Measurements from ENCODE around the gene PIEZO1. TPM values are rescaled to one million over a fixed set of nuclear protein-coding genes. Genes with fewer than 3 reads are reported as not detected.

The PIEZO1 gene
- total and polyA plus RNA-seq, 2 donors (not counting 1 experiment from before 2014, with no cell fraction given) = 108 to 331 TPM

DNA sequence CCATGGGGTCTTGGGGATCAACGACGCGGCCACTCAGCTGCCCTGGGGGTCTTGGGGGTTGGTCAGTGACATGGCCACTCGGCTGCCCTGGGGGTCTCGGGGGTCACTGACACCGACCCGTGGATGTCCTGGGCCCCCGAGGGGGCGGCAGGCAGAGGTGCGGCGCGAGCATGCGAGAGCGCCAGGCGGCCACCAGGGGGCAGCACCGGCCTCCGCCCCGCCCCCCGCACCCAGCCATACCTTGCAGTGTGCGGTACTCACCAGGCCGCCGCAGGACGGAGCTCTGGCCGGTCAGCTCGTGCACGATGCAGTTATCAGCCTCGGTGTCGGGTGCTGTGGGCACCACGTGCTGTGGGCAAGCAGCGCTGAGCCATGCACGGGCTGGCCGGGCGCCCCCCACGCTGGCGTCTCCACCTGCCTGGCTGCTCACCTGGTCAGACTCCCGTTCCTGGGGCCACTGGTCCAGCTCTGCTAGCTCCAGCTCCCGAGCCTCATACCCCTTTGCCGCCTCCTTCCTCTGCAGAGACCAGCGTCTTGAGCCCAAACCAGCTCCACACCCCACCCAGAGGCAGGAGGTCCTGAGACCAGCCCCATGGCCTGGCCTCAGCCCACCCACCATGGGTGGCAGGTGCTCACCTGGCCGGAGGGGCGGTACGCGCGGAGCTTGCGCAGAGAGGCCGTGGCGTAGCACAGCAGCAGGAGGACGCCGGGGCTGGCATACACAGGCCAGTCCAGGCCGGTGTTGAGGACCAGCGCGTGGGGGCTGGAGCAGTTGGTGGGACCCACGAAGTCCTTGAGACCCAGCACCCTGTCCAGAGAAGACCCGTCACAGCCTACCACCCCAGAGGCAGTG, 47.5 kb downstream of the PIEZO1 start:
- Mint-ChIP-seq H3K4me3 (no peak overlapping the region), H3K27ac (no peak overlapping the region)
- peaks cover 48% of the 10 kb centered on the region for H4K20me1 ChIP-seq (ENCODE audit: control insufficient read depth, insufficient read depth, low read length, poor library complexity, severe bottlenecking)

More for the DNA sequence above, 47.5 kb downstream of the PIEZO1 start:
- H2AFZ ChIP-seq (ENCODE audit: insufficient read depth, low read depth, low read length, poor library complexity, severe bottlenecking) = no peak overlapping the region
- no peak for TF ChIP-seq EZH2 (IDR thresholded peaks at IDR 0.05; ENCODE audit: borderline replicate concordance, insufficient read depth, low read depth, low read length, poor library complexity, severe bottlenecking)
- TF ChIP-seq, protein P1, sequence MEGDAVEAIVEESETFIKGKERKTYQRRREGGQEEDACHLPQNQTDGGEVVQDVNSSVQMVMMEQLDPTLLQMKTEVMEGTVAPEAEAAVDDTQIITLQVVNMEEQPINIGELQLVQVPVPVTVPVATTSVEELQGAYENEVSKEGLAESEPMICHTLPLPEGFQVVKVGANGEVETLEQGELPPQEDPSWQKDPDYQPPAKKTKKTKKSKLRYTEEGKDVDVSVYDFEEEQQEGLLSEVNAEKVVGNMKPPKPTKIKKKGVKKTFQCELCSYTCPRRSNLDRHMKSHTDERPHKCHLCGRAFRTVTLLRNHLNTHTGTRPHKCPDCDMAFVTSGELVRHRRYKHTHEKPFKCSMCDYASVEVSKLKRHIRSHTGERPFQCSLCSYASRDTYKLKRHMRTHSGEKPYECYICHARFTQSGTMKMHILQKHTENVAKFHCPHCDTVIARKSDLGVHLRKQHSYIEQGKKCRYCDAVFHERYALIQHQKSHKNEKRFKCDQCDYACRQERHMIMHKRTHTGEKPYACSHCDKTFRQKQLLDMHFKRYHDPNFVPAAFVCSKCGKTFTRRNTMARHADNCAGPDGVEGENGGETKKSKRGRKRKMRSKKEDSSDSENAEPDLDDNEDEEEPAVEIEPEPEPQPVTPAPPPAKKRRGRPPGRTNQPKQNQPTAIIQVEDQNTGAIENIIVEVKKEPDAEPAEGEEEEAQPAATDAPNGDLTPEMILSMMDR (IDR thresholded peaks at IDR 0.05) = peak; percentile 99
- peaks cover 5 to 20% of the 10 kb centered on the region in 2 donors for H3K4me1 ChIP-seq (ENCODE audit: control insufficient read depth in 2 of 2, insufficient read depth in 2 of 2, low read length in 2 of 2)
- ATAC-seq (ENCODE audit: low read depth) = peak; percentile 97
- Mint-ChIP-seq H3K4me1 (peaks cover 6% of the 10 kb centered on the region), H3K9me3 (ENCODE audit: insufficient read depth) (no peaks in the 10 kb centered on the region), H3K27me3 (no peaks in the 10 kb centered on the region)
- H3K4me2 ChIP-seq (replicated peaks; ENCODE audit: low read depth, low read length, poor library complexity, severe bottlenecking) = peak overlapping the region; percentile 49
- H3K27me3 ChIP-seq (replicated peaks in 1 of 4; ENCODE audit: control extremely low read depth in 1 of 4, control insufficient read depth in 3 of 4, insufficient read depth in 4 of 4, low read length in 3 of 4) = no peaks in the 10 kb centered on the region
- H3K27ac ChIP-seq (ENCODE audit: low read length in 2 of 2) = no peak overlapping the region
- peaks cover 18% of the 10 kb centered on the region for H3K79me2 ChIP-seq (ENCODE audit: control insufficient read depth, insufficient read depth, low read length)
- ChIA-PET CTCF (interaction anchor here (0.5 to 5.0 kb wide), 60 partner anchors 10 to 969 kb away, joined by 3 to 113 read pairs (median 5); partner anchors contain the start of genes APRT, CDH15, CTU2 and GALNS), POLR2A (interaction anchor here (0.7 to 1.5 kb wide), 6 partner anchors 30 to 430 kb away, joined by 3 to 12 read pairs (median 4); partner anchors contain the start of genes APRT and PIEZO1)
- H3K9me3 ChIP-seq (ENCODE audit: control extremely low read depth in 1 of 3, control insufficient read depth in 2 of 3, insufficient read depth in 1 of 3, low read length in 2 of 3) = no peaks in the 10 kb centered on the region
- 48% methylated on average over 54 of the region's 54 CpGs for WGBS (ENCODE audit: insufficient coverage)
- DNase-seq = peak; percentile 84
- no peak overlapping the region for H3K4me3 ChIP-seq (ENCODE audit: control extremely low read depth in 1 of 5, extremely low read depth in 1 of 5, insufficient read depth in 1 of 5, low read depth in 2 of 5, low read length in 4 of 5)
- intact Hi-C loops (cut with micrococcal nuclease) = loop anchor here (1.0 to 2.0 kb wide), 6 partner anchors 37 to 479 kb away; partner anchors contain the start of genes PIEZO1 and TRAPPC2L
- no peak overlapping the region for H3K9ac ChIP-seq (ENCODE audit: low read length)
- peaks cover 0 to 35% of the 10 kb centered on the region in 2 experiments for H3K36me3 ChIP-seq (replicated peaks in 1 of 2; ENCODE audit: control extremely low read depth in 1 of 2, control insufficient read depth in 1 of 2, extremely low read depth in 1 of 2, insufficient read depth in 2 of 2, low read length in 1 of 2)

Measured in B cell (primary cell).